ENCODE data around the gene YJEFN3.

DNA sequence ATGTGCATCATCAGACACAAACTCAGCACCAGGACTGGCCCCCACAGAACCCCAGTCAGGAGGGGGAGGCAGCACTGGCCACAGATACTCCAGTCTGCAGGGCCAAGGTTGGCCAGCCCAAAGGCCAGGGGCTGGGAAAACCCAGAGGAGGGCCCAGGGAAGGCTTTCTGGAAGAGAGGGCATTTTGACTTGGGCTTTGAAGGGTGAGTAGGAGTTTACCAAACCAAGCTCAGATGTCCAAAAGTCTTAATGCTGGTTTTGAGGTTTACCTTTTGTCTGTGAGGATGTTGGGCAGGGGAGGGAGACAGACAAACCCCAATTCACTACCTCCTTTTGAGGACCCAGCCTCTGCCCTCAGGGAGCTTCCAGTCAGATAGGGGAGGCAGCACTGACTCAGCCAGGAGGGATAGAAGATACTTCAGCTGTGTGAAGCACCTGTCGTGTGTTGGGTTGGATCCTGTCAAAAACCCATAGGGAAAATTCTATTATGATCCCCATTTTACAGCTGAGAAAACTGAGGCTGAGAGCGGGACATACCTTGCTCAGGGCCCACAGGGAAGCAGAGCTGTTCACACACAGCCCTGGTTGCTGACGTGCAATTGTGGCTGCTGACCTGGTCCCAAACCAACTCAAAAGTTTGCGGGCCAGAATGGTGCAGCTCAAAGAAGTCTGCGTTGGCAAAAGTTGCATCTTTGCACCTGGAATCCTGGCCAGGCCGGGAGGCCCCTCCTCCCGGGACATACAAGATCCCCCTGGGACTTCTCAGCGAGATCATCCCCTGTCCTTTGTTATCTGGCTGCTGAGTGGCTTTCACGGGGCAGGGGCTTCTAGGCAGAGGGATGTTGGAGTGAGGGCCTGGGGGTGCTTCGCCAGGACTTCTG is 22.5 kb downstream of the YJEFN3 start:
- TF ChIP-seq, protein P1, sequence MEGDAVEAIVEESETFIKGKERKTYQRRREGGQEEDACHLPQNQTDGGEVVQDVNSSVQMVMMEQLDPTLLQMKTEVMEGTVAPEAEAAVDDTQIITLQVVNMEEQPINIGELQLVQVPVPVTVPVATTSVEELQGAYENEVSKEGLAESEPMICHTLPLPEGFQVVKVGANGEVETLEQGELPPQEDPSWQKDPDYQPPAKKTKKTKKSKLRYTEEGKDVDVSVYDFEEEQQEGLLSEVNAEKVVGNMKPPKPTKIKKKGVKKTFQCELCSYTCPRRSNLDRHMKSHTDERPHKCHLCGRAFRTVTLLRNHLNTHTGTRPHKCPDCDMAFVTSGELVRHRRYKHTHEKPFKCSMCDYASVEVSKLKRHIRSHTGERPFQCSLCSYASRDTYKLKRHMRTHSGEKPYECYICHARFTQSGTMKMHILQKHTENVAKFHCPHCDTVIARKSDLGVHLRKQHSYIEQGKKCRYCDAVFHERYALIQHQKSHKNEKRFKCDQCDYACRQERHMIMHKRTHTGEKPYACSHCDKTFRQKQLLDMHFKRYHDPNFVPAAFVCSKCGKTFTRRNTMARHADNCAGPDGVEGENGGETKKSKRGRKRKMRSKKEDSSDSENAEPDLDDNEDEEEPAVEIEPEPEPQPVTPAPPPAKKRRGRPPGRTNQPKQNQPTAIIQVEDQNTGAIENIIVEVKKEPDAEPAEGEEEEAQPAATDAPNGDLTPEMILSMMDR (IDR thresholded peaks at IDR 0.05): no peak
- no peak for TF ChIP-seq POLR2AphosphoS5 (IDR thresholded peaks at IDR 0.05; ENCODE audit: insufficient read depth in 1 of 2, low read depth in 1 of 2)
- TF ChIP-seq POLR2A (IDR thresholded peaks at IDR 0.05): no peak

Measured in vagina (tissue), 2 donors.